ENCODE measurements around the gene ATG7. TPM values are rescaled to one million over a fixed set of nuclear protein-coding genes. Genes with fewer than 3 reads are reported as not detected.
"Not testable (repeated sequence)": the region's sequence is repeated elsewhere in the genome, so short reads cannot be mapped to it uniquely, and the experiment has no call there.

Gene ATG7
- total and polyA plus RNA-seq, 10 of the 15 experiments (the other 5 are each of a cell fraction or from before 2014, with no cell fraction given): 13.5 to 49.5 (median 26.4) TPM

DNA sequence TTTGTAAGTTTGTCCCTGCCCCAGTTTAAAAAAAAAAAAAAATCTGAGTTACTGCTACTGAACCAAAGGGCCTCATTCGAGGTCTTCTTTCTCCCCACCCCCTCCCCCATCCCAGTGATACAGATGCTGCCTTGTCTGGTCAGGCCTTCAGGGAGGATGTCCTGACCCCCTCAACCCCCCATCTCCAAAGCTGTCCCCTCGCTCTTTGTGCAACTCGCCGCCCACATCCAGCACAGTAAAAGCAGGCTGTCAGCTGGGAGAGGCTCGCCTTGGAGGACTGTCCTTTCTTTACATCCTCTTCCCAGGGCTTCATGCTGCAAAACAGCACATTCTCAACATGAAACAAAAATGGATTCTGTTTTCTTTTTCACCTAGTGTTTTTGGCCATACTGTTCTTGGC lies 238.2 kb downstream of the ATG7 start:
- Histone ChIP-seq H3K9me3 (replicated peaks; ENCODE audit: control insufficient read depth, insufficient read depth, low read length) (no peaks in the 10 kb centered on the region), H3K4me1 (ENCODE audit: control insufficient read depth, insufficient read depth, low read length) (no peaks in the 10 kb centered on the region), H3K4me2 (ENCODE audit: control insufficient read depth, insufficient read depth) (no peak overlapping the region), H3K36me3 (ENCODE audit: control insufficient read depth in 2 of 2, insufficient read depth in 2 of 2, low read length in 1 of 2) (no peaks in the 10 kb centered on the region), H3K27ac (ENCODE audit: control insufficient read depth, insufficient read depth) (no peak overlapping the region), H3K79me2 (ENCODE audit: control insufficient read depth, insufficient read depth, low read length) (no peaks in the 10 kb centered on the region), H3K4me3 (no peak overlapping the region), H2AFZ (ENCODE audit: control insufficient read depth, low read depth, low read length) (no peak overlapping the region), H3K27me3 (replicated peaks in 1 of 2; ENCODE audit: control insufficient read depth in 2 of 2, insufficient read depth in 2 of 2, low read length in 1 of 2) (no peaks in the 10 kb centered on the region), H4K20me1 (ENCODE audit: control insufficient read depth, insufficient read depth) (no peaks in the 10 kb centered on the region), H3K9ac (ENCODE audit: control insufficient read depth, insufficient read depth, low read length) (no peak overlapping the region)
- ATAC-seq: no peak
- ChIA-PET RAD21 (ENCODE audit: unreplicated experiment) (no interaction called here), CTCF (interaction anchor here (0.8 to 1.0 kb wide), 2 partner anchors 10 to 328 kb away, joined by 3 to 4 read pairs; no protein-coding TSS in a partner anchor), POLR2A (no interaction called here), SMC1A (ENCODE audit: uncharacterized antibody, unreplicated experiment) (no interaction called here)
- FAIRE-seq: no peak
- no TSS peak for BruUV-seq (replicated peaks)
- in situ Hi-C loops (cut with MboI) (no loop called here), intact Hi-C loops (cut with micrococcal nuclease; ENCODE audit: unreplicated experiment) (no loop called here)
- no peak for DNase-seq (ENCODE audit: low read depth, low spot score)
- TF ChIP-seq TCF12 (IDR thresholded peaks at IDR 0.05; ENCODE audit: low read depth, low read length) (no peak), PML (IDR thresholded peaks at IDR 0.05; ENCODE audit: low read length) (no peak), ATF3 (IDR thresholded peaks at IDR 0.05; ENCODE audit: borderline replicate concordance, extremely low read depth, low read depth, low read length) (no peak), NR2C2 (IDR thresholded peaks at IDR 0.05; ENCODE audit: borderline replicate concordance, control insufficient read depth, insufficient read length, low read depth) (no peak), KAT2A (conservative IDR thresholded peaks at IDR 0.05; ENCODE audit: control insufficient read depth, low read depth, low read length) (no peak), ZNF217 (IDR thresholded peaks at IDR 0.05) (no peak), HSF1 (IDR thresholded peaks at IDR 0.05; ENCODE audit: low read depth, low read length) (no peak), ZNF207 (IDR thresholded peaks at IDR 0.05; ENCODE audit: borderline replicate concordance) (no peak), RCOR1 (conservative IDR thresholded peaks at IDR 0.05; ENCODE audit: low read depth, low read length) (no peak)
- TF ChIP-seq, protein P1, sequence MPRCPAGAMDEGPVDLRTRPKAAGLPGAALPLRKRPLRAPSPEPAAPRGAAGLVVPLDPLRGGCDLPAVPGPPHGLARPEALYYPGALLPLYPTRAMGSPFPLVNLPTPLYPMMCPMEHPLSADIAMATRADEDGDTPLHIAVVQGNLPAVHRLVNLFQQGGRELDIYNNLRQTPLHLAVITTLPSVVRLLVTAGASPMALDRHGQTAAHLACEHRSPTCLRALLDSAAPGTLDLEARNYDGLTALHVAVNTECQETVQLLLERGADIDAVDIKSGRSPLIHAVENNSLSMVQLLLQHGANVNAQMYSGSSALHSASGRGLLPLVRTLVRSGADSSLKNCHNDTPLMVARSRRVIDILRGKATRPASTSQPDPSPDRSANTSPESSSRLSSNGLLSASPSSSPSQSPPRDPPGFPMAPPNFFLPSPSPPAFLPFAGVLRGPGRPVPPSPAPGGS (IDR thresholded peaks at IDR 0.05; ENCODE audit: borderline replicate concordance, insufficient read depth, low read depth, low read length, poor library complexity, severe bottlenecking): no peak
- WGBS (ENCODE audit: insufficient coverage, insufficient replicate concordance, low lambda C conversion rate, missing lambda C conversion rate): 89% methylated on average over 5 of the region's 5 CpGs

DNA sequence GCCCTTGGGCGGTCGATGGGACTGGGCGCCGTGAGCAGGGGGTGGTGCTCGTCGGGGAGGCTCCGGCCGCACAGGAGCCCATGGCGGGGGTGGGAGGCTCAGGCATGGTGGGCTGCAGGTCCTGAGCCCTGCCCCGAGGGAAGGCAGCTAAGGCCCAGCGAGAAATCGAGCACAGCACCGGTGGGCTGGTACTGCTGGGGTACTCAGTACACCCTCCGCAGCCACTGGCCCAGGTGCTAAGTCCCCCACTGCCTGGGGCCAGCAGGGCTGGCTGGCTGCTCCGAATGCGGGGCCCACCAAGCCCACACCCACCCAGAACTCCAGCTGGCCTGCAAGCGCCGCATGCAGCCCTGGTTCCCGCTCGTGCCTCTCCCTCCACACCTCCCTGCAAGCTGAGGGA lies 239.4 kb downstream of the ATG7 start:
- H3K36me3 ChIP-seq (ENCODE audit: control insufficient read depth in 2 of 2, insufficient read depth in 2 of 2, low read length in 1 of 2); SMC1A ChIA-PET (ENCODE audit: uncharacterized antibody, unreplicated experiment); H3K27me3 ChIP-seq (replicated peaks in 1 of 2; ENCODE audit: control insufficient read depth in 2 of 2, insufficient read depth in 2 of 2, low read length in 1 of 2); H3K9ac ChIP-seq (ENCODE audit: control insufficient read depth, insufficient read depth, low read length); H3K4me1 ChIP-seq (ENCODE audit: control insufficient read depth, insufficient read depth, low read length); RAD21 ChIA-PET (ENCODE audit: unreplicated experiment); H3K4me2 ChIP-seq (ENCODE audit: control insufficient read depth, insufficient read depth); in situ Hi-C loops (cut with MboI); H3K9me3 ChIP-seq (replicated peaks; ENCODE audit: control insufficient read depth, insufficient read depth, low read length); intact Hi-C loops (cut with micrococcal nuclease; ENCODE audit: unreplicated experiment); H3K27ac ChIP-seq (ENCODE audit: control insufficient read depth, insufficient read depth); DNase-seq (ENCODE audit: low read depth, low spot score); H4K20me1 ChIP-seq (ENCODE audit: control insufficient read depth, insufficient read depth); POLR2A ChIA-PET; BruUV-seq (replicated peaks); H3K4me3 ChIP-seq; FAIRE-seq; CTCF ChIA-PET; ATAC-seq; H2AFZ ChIP-seq (ENCODE audit: control insufficient read depth, low read depth, low read length); H3K79me2 ChIP-seq (ENCODE audit: control insufficient read depth, insufficient read depth, low read length): not testable (repeated sequence)
- 94% methylated on average over 17 of the region's 20 CpGs for WGBS (ENCODE audit: insufficient coverage, insufficient replicate concordance, low lambda C conversion rate, missing lambda C conversion rate)
